ENCODE data around the gene GPRIN1.

DNA sequence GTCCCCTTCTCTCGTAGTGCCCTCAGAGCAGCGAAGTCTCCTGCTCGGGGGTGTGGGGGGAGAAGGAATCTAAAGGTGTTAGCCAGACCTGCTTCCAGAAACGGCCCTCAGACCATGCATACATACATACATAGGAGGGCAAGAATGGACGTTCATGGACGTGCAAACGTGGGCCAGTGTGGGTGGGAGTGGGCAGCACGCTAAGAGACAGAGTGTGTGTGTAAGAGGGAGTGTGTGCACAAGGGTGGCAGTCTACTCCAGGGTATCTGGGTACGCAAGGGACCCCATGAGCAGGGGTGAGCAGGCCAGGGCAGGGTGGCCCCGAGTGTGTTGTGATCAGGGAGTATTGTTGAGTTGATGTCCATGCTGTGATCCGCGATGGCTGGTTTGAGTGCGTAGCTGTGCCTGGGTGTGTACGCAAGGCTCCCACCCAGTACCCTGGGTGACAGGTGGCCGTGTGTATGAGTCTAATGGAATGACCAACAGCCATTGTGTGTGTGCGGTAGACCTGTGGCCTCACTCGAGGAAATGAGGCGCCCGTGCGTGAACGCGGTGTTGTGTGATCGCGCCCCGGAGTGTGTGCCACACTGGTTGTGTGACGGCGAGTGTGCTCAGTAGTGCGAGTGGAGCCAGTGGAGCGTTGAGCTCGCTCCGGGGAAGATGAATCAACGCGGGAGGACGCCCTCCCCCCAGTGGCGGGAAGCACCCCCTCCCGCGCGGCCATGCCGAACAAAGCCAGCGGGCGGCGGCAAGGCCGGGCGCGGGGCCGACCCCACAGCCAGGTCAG is 826 bp downstream of the GPRIN1 start:
- TF ChIP-seq, protein P1, sequence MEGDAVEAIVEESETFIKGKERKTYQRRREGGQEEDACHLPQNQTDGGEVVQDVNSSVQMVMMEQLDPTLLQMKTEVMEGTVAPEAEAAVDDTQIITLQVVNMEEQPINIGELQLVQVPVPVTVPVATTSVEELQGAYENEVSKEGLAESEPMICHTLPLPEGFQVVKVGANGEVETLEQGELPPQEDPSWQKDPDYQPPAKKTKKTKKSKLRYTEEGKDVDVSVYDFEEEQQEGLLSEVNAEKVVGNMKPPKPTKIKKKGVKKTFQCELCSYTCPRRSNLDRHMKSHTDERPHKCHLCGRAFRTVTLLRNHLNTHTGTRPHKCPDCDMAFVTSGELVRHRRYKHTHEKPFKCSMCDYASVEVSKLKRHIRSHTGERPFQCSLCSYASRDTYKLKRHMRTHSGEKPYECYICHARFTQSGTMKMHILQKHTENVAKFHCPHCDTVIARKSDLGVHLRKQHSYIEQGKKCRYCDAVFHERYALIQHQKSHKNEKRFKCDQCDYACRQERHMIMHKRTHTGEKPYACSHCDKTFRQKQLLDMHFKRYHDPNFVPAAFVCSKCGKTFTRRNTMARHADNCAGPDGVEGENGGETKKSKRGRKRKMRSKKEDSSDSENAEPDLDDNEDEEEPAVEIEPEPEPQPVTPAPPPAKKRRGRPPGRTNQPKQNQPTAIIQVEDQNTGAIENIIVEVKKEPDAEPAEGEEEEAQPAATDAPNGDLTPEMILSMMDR (conservative IDR thresholded peaks at IDR 0.05; ENCODE audit: low read depth, low read length) = no peak
- TF ChIP-seq ELK1 (IDR thresholded peaks at IDR 0.05; ENCODE audit: borderline replicate concordance, low read depth, low read length) (no peak), POLR2A (IDR thresholded peaks at IDR 0.05; ENCODE audit: low read depth, low read length) (no peak), FOS (IDR thresholded peaks at IDR 0.05; ENCODE audit: low read depth, low read length) (no peak), MAFK (IDR thresholded peaks at IDR 0.05; ENCODE audit: low read depth, low read length) (no peak), MXI1 (IDR thresholded peaks at IDR 0.05; ENCODE audit: borderline replicate concordance, low read depth, low read length) (no peak), SMC3 (IDR thresholded peaks at IDR 0.05; ENCODE audit: low read depth, low read length) (no peak), RAD21 (IDR thresholded peaks at IDR 0.05; ENCODE audit: low read length) (no peak), BHLHE40 (IDR thresholded peaks at IDR 0.05; ENCODE audit: low read depth, low read length) (no peak)

Measured in IMR-90 (cell line).